22Rv1 (cell line): ENCODE results near the gene ATG14.

Experiments used
- ZFX ChIP-seq: fragments of 450-650 bp; IDR thresholded peaks from 2 replicates; pipeline ENCODE4 v1.6.1; 2017; ENCODE audit warnings: antibody characterized with exemption, borderline replicate concordance
- TF ChIP-seq, protein P1 (sequence below): fragments of 450-650 bp; IDR thresholded peaks from 2 replicates; pipeline ENCODE4 v1.5.1; 2017; ENCODE audit warnings: mild to moderate bottlenecking

DNA sequence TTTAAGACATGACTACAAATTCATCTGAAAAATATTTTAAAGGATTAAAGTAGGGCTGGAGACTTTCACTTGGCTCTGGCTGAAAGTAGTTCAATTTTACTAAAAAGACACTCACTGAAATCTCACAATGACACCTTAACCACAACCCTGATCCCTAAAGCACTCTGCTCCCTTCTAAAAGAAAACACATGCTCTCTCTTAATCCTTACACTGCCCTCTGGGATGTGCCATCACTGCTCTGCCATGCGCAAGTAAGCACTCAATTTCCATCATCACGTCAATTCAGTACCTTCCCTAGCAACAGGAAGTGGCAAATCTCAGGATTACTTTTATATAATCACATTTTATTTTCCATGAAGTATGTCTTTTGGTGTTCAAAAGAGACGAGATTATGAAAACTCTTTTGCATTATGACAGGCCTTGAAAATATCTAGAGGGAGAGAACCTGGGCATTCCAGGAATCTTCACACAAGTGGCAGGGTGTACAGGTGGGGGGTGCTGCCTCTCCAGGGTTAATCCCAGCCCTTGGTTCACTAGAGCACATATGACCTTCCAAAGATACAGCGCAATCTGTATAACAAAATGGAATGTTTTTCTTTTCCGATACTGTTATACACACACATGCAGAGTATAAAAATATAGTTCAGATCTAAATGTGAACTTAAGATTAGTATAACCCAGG, 7.3 kb downstream of the ATG14 start:
- TF ChIP-seq, protein P1, sequence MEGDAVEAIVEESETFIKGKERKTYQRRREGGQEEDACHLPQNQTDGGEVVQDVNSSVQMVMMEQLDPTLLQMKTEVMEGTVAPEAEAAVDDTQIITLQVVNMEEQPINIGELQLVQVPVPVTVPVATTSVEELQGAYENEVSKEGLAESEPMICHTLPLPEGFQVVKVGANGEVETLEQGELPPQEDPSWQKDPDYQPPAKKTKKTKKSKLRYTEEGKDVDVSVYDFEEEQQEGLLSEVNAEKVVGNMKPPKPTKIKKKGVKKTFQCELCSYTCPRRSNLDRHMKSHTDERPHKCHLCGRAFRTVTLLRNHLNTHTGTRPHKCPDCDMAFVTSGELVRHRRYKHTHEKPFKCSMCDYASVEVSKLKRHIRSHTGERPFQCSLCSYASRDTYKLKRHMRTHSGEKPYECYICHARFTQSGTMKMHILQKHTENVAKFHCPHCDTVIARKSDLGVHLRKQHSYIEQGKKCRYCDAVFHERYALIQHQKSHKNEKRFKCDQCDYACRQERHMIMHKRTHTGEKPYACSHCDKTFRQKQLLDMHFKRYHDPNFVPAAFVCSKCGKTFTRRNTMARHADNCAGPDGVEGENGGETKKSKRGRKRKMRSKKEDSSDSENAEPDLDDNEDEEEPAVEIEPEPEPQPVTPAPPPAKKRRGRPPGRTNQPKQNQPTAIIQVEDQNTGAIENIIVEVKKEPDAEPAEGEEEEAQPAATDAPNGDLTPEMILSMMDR: no peak
- no peak for TF ChIP-seq ZFX
